Nephron progenitor cell (in vitro differentiated cells): ENCODE measurements around the gene CEACAM7.

ENCODE experiments used
- DNase-seq: peaks from one replicate; pipeline ENCODE4 v3.0.0; 2021
- H3K27ac Mint-ChIP-seq: 2 replicates; pipeline ENCODE4 v1.8.0; 2021; ENCODE audit warnings: mild to moderate bottlenecking, moderate library complexity, mixed read lengths
- H3K27me3 Mint-ChIP-seq: 2 replicates; pipeline ENCODE4 v1.8.0; 2021; ENCODE audit warnings: mild to moderate bottlenecking, low read depth, mixed read lengths; ENCODE audit not compliant: poor library complexity
- H3K36me3 Mint-ChIP-seq: 2 replicates; pipeline ENCODE4 v1.8.0; 2021; ENCODE audit warnings: low read depth, mixed read lengths
- H3K4me1 Mint-ChIP-seq: 2 replicates; pipeline ENCODE4 v1.8.0; 2021; ENCODE audit warnings: mixed read lengths
- H3K4me3 Mint-ChIP-seq: 2 replicates; pipeline ENCODE4 v1.8.0; 2021; ENCODE audit warnings: mild to moderate bottlenecking, moderate library complexity, mixed read lengths
- H3K9me3 Mint-ChIP-seq: 2 replicates; pipeline ENCODE4 v1.8.0; 2021; ENCODE audit warnings: mild to moderate bottlenecking, moderate library complexity, mixed read lengths
- TF ChIP-seq, protein P1 (sequence below): fragments of 200-600 bp; sonication (generic); IDR thresholded peaks from 2 replicates; pipeline ENCODE4 v1.5.0; 2021; ENCODE audit warnings: antibody characterized with exemption

Gene CEACAM7

DNA sequence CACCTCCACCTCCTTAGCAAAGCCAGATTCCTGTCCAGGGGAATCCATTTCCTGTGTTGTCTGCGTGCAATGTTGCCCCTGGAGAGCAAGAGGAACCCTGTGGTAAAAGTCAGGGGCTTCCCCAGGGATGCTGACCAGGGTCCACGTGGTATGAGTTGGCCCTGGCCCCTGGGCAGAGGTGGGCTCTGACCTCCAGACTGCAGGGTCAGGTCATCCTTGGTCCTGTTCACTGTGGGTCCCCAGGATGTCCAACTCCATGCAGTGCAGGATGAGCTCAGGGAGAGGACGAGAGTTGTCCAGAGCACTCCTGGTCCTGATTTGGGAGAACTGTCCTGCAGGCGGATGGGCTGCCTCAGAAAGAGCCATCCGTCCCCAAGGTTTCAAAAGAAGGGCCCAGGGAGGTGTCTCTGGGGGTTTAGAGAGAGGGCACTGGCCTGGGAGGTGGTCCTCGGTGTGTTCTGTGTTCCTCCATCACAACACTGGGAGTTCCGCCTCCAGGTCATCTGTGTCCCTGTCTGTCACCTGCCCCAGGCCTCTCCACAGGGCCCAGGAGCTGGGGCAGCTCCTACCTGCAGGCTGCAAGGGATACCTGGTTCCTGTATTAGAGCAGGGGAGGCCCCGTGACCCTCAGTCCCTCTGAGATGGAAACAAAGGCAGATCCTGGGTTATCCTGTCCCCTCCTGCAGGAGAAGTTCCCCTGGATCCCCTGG, 59.9 kb downstream of the CEACAM7 start:
- Mint-ChIP-seq H3K27me3 (peaks cover 5% of the 10 kb centered on the region), H3K4me3 (no peak overlapping the region), H3K9me3 (peaks cover 88% of the 10 kb centered on the region)

GRCh38 chr19:41626877-41627276, 61.2 kb downstream of the CEACAM7 start, which contains the start of gene CEACAM4:
CEACAM4 (minus strand) TSS chr19:41627074; CDS start chr19:41626963, 111 bp downstream.
- H3K4me1 Mint-ChIP-seq, result no peaks in the 10 kb centered on the region
- no peak within 1 kb of the TSS for H3K27ac Mint-ChIP-seq
- no peak for DNase-seq
- H3K36me3 Mint-ChIP-seq, result no peaks in the 10 kb centered on the region
- peaks cover 5% of the 10 kb centered on the region for H3K27me3 Mint-ChIP-seq
- no peak within 1 kb of the TSS for H3K4me3 Mint-ChIP-seq
- TF ChIP-seq, protein P1, sequence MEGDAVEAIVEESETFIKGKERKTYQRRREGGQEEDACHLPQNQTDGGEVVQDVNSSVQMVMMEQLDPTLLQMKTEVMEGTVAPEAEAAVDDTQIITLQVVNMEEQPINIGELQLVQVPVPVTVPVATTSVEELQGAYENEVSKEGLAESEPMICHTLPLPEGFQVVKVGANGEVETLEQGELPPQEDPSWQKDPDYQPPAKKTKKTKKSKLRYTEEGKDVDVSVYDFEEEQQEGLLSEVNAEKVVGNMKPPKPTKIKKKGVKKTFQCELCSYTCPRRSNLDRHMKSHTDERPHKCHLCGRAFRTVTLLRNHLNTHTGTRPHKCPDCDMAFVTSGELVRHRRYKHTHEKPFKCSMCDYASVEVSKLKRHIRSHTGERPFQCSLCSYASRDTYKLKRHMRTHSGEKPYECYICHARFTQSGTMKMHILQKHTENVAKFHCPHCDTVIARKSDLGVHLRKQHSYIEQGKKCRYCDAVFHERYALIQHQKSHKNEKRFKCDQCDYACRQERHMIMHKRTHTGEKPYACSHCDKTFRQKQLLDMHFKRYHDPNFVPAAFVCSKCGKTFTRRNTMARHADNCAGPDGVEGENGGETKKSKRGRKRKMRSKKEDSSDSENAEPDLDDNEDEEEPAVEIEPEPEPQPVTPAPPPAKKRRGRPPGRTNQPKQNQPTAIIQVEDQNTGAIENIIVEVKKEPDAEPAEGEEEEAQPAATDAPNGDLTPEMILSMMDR, result no peak
- peaks cover 93% of the 10 kb centered on the region for H3K9me3 Mint-ChIP-seq

More for the DNA sequence above, 59.9 kb downstream of the CEACAM7 start:
- Mint-ChIP-seq H3K36me3 (no peaks in the 10 kb centered on the region), H3K4me1 (no peaks in the 10 kb centered on the region), H3K27ac (no peak overlapping the region)
- TF ChIP-seq, protein P1, result no peak
- DNase-seq, result no peak

DNA sequence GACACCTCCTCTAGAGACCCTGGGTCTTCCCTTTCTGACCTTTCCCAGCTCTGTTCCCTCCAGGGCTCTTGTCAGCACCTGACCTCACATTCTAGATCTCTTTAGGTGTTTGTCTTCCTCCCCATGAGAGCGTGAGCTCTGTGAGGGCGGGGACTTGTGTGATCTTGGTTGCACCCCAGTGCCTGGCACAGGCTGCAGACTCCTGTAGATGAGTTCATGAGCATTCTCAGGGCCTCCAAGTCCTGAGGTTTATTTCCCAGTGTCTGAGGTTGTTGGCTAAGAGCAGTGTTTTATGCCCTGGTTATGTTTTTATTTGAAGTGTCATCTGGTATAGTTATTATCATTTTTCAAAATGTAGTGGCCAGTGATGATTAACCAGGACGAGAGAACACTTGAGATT, 61.8 kb downstream of the CEACAM7 start:
- H3K4me1 Mint-ChIP-seq, result no peaks in the 10 kb centered on the region
- no peak overlapping the region for H3K4me3 Mint-ChIP-seq
- TF ChIP-seq, protein P1, result no peak
- no peak overlapping the region for H3K27ac Mint-ChIP-seq
- peaks cover 5% of the 10 kb centered on the region for H3K27me3 Mint-ChIP-seq
- peaks cover 89% of the 10 kb centered on the region for H3K9me3 Mint-ChIP-seq
- no peaks in the 10 kb centered on the region for H3K36me3 Mint-ChIP-seq
- DNase-seq, result no peak

DNA sequence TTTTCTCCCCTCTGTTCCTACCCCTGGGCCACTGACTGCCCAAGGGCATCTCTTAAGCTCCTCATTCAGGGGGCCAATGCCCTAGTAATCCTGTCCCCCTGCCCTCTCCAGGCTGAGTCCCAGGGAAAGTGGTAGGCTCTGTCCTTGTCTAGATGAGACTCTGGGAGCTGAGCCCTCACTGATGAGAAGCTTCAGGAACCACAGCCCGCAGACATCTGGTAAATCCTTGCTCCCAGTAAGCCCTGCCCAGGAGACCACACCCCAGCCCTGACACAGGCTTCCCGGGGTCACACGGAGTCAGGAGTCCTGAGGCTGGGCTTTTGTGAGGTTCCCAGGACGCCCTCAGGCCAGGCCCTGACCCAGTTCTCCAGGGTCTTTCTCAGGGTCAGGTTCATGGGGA, 63.1 kb downstream of the CEACAM7 start:
- TF ChIP-seq, protein P1, result no peak
- H3K4me3 Mint-ChIP-seq, result no peak overlapping the region

DNA sequence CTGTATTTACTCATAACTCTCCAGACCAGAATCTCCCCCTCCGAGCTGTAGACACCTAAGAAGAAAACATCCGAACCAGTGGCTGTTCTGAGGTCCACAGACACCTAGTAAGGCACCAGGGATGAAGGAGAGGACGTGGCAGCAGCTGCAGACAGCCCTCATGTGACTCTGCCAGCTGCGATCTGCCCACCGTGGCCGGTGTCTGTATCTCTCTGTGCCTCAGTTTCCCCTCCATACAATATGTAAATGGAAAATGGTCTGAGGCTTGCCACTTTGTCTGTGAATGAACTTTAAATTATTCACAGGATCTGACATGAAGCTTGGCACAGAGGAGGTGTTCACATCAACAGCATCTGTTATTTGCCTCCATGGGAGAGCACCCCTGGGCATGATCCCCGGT, 63.6 kb downstream of the CEACAM7 start:
- Mint-ChIP-seq H3K27me3 (peaks cover 5% of the 10 kb centered on the region), H3K4me1 (no peaks in the 10 kb centered on the region), H3K4me3 (no peak overlapping the region), H3K36me3 (no peaks in the 10 kb centered on the region), H3K27ac (no peak overlapping the region), H3K9me3 (peaks cover 85% of the 10 kb centered on the region)
- TF ChIP-seq, protein P1, result no peak
- DNase-seq, result no peak

More for the DNA sequence above, 63.1 kb downstream of the CEACAM7 start:
- H3K27ac Mint-ChIP-seq, result no peak overlapping the region
- H3K36me3 Mint-ChIP-seq, result no peaks in the 10 kb centered on the region
- no peak for DNase-seq
- H3K9me3 Mint-ChIP-seq, result peaks cover 87% of the 10 kb centered on the region
- no peaks in the 10 kb centered on the region for H3K4me1 Mint-ChIP-seq
- peaks cover 5% of the 10 kb centered on the region for H3K27me3 Mint-ChIP-seq

- TF ChIP-seq, protein P1, result no peak
- H3K9me3 Mint-ChIP-seq, result peaks cover 79% of the 10 kb centered on the region
Measured at GRCh38 chr19:41623360-41623759, 64.7 kb downstream of the CEACAM7 start.

More at GRCh38 chr19:41623360-41623759, 64.7 kb downstream of the CEACAM7 start:
- DNase-seq, result no peak
- Mint-ChIP-seq H3K4me1 (no peaks in the 10 kb centered on the region), H3K27ac (no peak overlapping the region), H3K4me3 (no peak overlapping the region), H3K36me3 (no peaks in the 10 kb centered on the region), H3K27me3 (peaks cover 5% of the 10 kb centered on the region)
